Measurements from ENCODE around the gene BBLN.

GRCh38 chr9:128168731-128169308, 8.8 kb downstream of the BBLN start:
- TF ChIP-seq CTCF (IDR thresholded peaks at IDR 0.05; ENCODE audit: low read length): no peak
- TF ChIP-seq EZH2 (IDR thresholded peaks at IDR 0.05; ENCODE audit: borderline replicate concordance, low read length): no peak

Measured in OCI-LY1 (cell line).